Measurements from ENCODE around the gene ATOX1. TPM values are rescaled to one million over a fixed set of nuclear protein-coding genes. Genes with fewer than 3 reads are reported as not detected.
"Not testable (repeated sequence)": the region's sequence is repeated elsewhere in the genome, so short reads cannot be mapped to it uniquely, and the experiment has no call there.

ATOX1 gene
- total and polyA plus RNA-seq, 9 donors: 45.2 to 69.1 (median 52.2) TPM

- no peak overlapping the region for H3K27ac ChIP-seq (ENCODE audit: low read length)
- peaks cover 60% of the 10 kb centered on the region for H3K4me1 ChIP-seq (ENCODE audit: control insufficient read depth, insufficient read depth, low read length)
Measured at GRCh38 chr5:151700820-151701219, 57.6 kb downstream of the ATOX1 start.

GRCh38 chr5:151700296-151700695, 58.1 kb downstream of the ATOX1 start:
- H3K4me3 ChIP-seq (ENCODE audit: low read length): no peak overlapping the region
- 83% methylated on average over 2 of the region's 2 CpGs for WGBS (ENCODE audit: insufficient coverage)
- peaks cover 66% of the 10 kb centered on the region for H3K4me1 ChIP-seq (ENCODE audit: control insufficient read depth, insufficient read depth, low read length)
- no peaks in the 10 kb centered on the region for H3K36me3 ChIP-seq (ENCODE audit: control insufficient read depth, insufficient read depth, low read length)
- peak; percentile 8 for DNase-seq
- H3K27me3 ChIP-seq (ENCODE audit: control insufficient read depth, insufficient read depth, low read length): no peaks in the 10 kb centered on the region
- no peaks in the 10 kb centered on the region for H3K9me3 ChIP-seq (replicated peaks; ENCODE audit: control insufficient read depth, low read depth, low read length)
- H3K27ac ChIP-seq (ENCODE audit: low read length): peak overlapping the region; percentile 99

More at GRCh38 chr5:151700820-151701219, 57.6 kb downstream of the ATOX1 start:
- H3K36me3 ChIP-seq (ENCODE audit: control insufficient read depth, insufficient read depth, low read length): no peaks in the 10 kb centered on the region
- no peaks in the 10 kb centered on the region for H3K27me3 ChIP-seq (ENCODE audit: control insufficient read depth, insufficient read depth, low read length)
- no peaks in the 10 kb centered on the region for H3K9me3 ChIP-seq (replicated peaks; ENCODE audit: control insufficient read depth, low read depth, low read length)
- H3K4me3 ChIP-seq (ENCODE audit: low read length): no peak overlapping the region
- peak; percentile 14 for DNase-seq

- Histone ChIP-seq H3K27ac (ENCODE audit: low read length) (peak overlapping the region; percentile 99), H3K9me3 (replicated peaks; ENCODE audit: control insufficient read depth, low read depth, low read length) (no peaks in the 10 kb centered on the region), H3K4me3 (ENCODE audit: low read length) (no peak overlapping the region), H3K27me3 (ENCODE audit: control insufficient read depth, insufficient read depth, low read length) (no peaks in the 10 kb centered on the region), H3K36me3 (ENCODE audit: control insufficient read depth, insufficient read depth, low read length) (no peaks in the 10 kb centered on the region), H3K4me1 (ENCODE audit: control insufficient read depth, insufficient read depth, low read length) (peaks cover 74% of the 10 kb centered on the region)
- peak; percentile 99 for DNase-seq
- 17% methylated on average over 3 of the region's 13 CpGs for WGBS (ENCODE audit: insufficient coverage)
Measured at GRCh38 chr5:151699071-151699901, 59.1 kb downstream of the ATOX1 start.

GRCh38 chr5:151698081-151698480, 60.4 kb downstream of the ATOX1 start:
- not testable (repeated sequence) for H3K4me3 ChIP-seq (ENCODE audit: low read length); H3K36me3 ChIP-seq (ENCODE audit: control insufficient read depth, insufficient read depth, low read length); DNase-seq; H3K9me3 ChIP-seq (replicated peaks; ENCODE audit: control insufficient read depth, low read depth, low read length); H3K27me3 ChIP-seq (ENCODE audit: control insufficient read depth, insufficient read depth, low read length)
- no CpG with 5 or more reads among the region's 4 CpGs for WGBS (ENCODE audit: insufficient coverage)
- Histone ChIP-seq H3K27ac (ENCODE audit: low read length) (peak overlapping the region; percentile 99), H3K4me1 (ENCODE audit: control insufficient read depth, insufficient read depth, low read length) (peaks cover 82% of the 10 kb centered on the region)

GRCh38 chr5:151697452-151697851, 61.0 kb downstream of the ATOX1 start:
- Histone ChIP-seq H3K36me3 (ENCODE audit: control insufficient read depth, insufficient read depth, low read length) (no peaks in the 10 kb centered on the region), H3K27ac (ENCODE audit: low read length) (peak overlapping the region; percentile 99), H3K9me3 (replicated peaks; ENCODE audit: control insufficient read depth, low read depth, low read length) (no peaks in the 10 kb centered on the region), H3K4me3 (ENCODE audit: low read length) (no peak overlapping the region), H3K4me1 (ENCODE audit: control insufficient read depth, insufficient read depth, low read length) (peaks cover 77% of the 10 kb centered on the region), H3K27me3 (ENCODE audit: control insufficient read depth, insufficient read depth, low read length) (no peaks in the 10 kb centered on the region)
- 39% methylated on average over 5 of the region's 8 CpGs for WGBS (ENCODE audit: insufficient coverage)
- DNase-seq: peak; percentile 52

- DNase-seq: peak; percentile 98
- 17% methylated on average over 10 of the region's 20 CpGs for WGBS (ENCODE audit: insufficient coverage)
- Histone ChIP-seq H3K9me3 (replicated peaks; ENCODE audit: control insufficient read depth, low read depth, low read length) (no peaks in the 10 kb centered on the region), H3K4me3 (ENCODE audit: low read length) (peak overlapping the region; percentile 9), H3K27me3 (ENCODE audit: control insufficient read depth, insufficient read depth, low read length) (no peaks in the 10 kb centered on the region), H3K4me1 (ENCODE audit: control insufficient read depth, insufficient read depth, low read length) (peaks cover 73% of the 10 kb centered on the region), H3K27ac (ENCODE audit: low read length) (peak overlapping the region; percentile 99), H3K36me3 (ENCODE audit: control insufficient read depth, insufficient read depth, low read length) (no peaks in the 10 kb centered on the region)
Measured at GRCh38 chr5:151696470-151697061, 61.9 kb downstream of the ATOX1 start.

GRCh38 chr5:151695464-151695863, 63.0 kb downstream of the ATOX1 start:
- Histone ChIP-seq H3K36me3 (ENCODE audit: control insufficient read depth, insufficient read depth, low read length) (no peaks in the 10 kb centered on the region), H3K4me3 (ENCODE audit: low read length) (no peak overlapping the region), H3K9me3 (replicated peaks; ENCODE audit: control insufficient read depth, low read depth, low read length) (no peaks in the 10 kb centered on the region), H3K27me3 (ENCODE audit: control insufficient read depth, insufficient read depth, low read length) (no peaks in the 10 kb centered on the region), H3K4me1 (ENCODE audit: control insufficient read depth, insufficient read depth, low read length) (peaks cover 69% of the 10 kb centered on the region), H3K27ac (ENCODE audit: low read length) (peak overlapping the region; percentile 99)
- WGBS (ENCODE audit: insufficient coverage): no CpG with 5 or more reads among the region's 1 CpG
- peak; percentile 43 for DNase-seq

- peaks cover 63% of the 10 kb centered on the region for H3K4me1 ChIP-seq (ENCODE audit: control insufficient read depth, insufficient read depth, low read length)
- WGBS (ENCODE audit: insufficient coverage): 60% methylated on average over 1 of the region's 3 CpGs
- H3K4me3 ChIP-seq (ENCODE audit: low read length): no peak overlapping the region
- H3K36me3 ChIP-seq (ENCODE audit: control insufficient read depth, insufficient read depth, low read length): no peaks in the 10 kb centered on the region
- H3K27ac ChIP-seq (ENCODE audit: low read length): peak overlapping the region; percentile 74
- peak; percentile 67 for DNase-seq
- no peaks in the 10 kb centered on the region for H3K27me3 ChIP-seq (ENCODE audit: control insufficient read depth, insufficient read depth, low read length)
- no peaks in the 10 kb centered on the region for H3K9me3 ChIP-seq (replicated peaks; ENCODE audit: control insufficient read depth, low read depth, low read length)
Measured at GRCh38 chr5:151694035-151694485, 64.4 kb downstream of the ATOX1 start.
